LNCAP (cell line): ENCODE measurements around the gene CTNNBL1.

ENCODE experiments used
- TF ChIP-seq, protein P1 (sequence below): fragments of 450-650 bp; IDR thresholded peaks from 2 replicates; pipeline ENCODE4 v1.5.1; 2017; ENCODE audit warnings: mild to moderate bottlenecking

The CTNNBL1 gene

DNA sequence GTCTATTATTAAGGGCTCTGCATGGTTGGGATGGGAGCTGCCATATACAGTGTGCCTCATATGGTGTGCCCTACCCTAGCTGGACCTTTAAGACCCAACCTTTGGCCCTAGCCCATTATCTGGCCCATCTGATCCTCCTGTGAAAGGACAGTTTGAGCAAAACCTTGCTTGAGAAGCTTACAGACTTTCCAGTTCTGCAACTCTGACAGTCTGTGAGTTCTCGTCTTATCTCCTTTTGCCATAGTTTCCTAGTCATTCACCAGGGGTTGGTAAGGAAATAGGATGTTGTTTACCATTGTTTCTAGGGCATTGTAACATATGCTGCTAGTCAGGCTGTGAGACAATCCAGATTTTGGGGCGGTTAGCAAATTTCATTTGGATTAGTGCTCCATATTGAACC, 17.2 kb downstream of the CTNNBL1 start:
- TF ChIP-seq, protein P1, sequence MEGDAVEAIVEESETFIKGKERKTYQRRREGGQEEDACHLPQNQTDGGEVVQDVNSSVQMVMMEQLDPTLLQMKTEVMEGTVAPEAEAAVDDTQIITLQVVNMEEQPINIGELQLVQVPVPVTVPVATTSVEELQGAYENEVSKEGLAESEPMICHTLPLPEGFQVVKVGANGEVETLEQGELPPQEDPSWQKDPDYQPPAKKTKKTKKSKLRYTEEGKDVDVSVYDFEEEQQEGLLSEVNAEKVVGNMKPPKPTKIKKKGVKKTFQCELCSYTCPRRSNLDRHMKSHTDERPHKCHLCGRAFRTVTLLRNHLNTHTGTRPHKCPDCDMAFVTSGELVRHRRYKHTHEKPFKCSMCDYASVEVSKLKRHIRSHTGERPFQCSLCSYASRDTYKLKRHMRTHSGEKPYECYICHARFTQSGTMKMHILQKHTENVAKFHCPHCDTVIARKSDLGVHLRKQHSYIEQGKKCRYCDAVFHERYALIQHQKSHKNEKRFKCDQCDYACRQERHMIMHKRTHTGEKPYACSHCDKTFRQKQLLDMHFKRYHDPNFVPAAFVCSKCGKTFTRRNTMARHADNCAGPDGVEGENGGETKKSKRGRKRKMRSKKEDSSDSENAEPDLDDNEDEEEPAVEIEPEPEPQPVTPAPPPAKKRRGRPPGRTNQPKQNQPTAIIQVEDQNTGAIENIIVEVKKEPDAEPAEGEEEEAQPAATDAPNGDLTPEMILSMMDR = no peak

DNA sequence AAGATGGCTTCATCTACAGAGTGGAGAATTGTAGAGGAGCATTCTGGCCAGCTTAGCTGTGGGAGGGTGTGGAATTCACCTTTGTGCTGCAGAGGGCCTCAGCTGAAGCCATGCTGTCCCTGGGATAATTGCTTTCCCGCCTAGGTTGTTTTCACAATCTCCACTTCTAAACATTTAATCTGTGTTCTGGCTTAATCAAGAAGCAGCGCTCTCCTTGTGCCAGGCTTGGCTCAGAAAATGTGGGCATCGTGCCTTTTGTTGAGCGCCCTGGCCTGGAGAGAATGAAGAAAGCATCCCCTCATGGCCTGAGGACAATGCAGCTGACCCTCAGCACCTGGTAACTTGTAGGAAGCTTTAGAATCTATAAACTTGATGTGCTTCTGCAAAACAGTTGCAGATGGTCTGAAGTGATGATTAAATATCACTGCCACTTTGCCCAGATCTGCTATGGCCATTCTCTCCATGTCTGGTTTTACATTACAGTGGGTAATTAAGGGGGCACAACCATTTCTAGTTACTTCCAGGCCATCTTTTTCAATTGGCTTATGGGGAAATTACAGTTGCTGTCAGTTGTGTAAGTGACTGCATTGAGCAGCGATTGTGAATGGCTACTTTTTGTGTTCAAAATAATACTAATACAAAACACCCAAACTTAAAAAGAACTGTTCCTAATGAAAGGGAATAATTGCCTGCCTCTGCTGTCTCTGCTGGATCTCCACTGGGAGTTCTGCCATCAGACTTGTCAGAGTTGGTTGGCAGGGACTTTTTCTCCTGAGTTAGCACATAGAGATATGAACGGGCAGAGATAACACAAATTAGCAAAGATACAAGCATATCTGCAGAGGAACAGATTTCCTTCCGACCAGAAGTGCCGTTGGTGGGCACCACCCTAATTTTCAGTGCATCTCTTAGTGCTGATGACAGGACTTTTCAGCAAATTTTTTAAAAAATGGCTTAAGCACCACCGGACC, 18.4 kb downstream of the CTNNBL1 start:
- TF ChIP-seq, protein P1 = no peak

DNA sequence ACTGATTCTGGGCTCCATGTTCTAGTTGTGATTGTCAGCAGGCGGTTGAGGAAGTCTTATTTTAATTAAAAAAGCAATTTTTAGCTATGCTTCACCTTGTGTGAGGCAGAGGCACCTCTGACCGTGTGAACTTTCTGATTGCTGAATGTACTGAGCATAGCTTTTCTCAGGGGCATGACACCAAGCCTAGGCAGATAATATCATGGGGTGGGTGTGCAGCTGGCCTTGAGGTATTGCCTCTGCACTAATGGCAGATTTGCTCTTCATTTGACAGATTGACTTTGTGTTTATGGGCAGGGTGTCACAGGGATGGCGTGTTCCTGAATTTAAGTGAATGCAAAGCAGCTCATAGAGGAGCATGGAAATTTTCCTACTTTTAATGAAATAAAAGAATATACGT, 19.6 kb downstream of the CTNNBL1 start:
- TF ChIP-seq, protein P1 = no peak

DNA sequence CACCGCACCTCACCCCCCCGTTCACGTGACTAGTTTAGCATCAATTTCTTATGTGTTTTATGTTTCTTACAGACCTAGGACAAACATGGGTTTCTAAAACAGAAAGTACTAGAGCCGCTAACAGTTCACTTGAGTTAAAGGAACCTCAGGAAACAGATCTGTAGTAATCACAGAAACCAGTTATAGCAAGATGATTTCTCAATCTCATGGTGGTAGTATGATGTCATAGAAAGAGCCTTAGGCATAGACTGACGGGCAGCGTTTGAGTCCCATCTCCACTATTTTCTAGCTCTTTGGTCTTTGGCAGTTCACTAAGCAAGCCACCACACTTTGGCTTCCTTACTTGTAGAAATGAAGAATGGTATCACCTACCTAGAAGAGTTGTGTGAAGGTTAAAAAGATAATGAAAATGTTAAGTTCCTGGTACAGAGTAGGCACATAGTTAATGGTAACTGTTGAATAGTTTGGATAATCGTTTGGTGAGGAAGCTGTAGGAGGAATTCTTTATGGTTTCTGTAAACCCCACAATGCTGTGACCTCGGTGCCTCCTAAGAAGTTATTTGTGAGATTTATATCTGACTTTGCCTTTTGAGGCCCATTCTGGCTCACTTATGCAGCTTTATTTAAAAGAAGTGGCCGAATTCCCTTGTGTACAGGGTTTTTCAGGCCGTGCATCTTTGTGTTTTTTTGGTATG, 21.3 kb downstream of the CTNNBL1 start:
- TF ChIP-seq, protein P1 = no peak

DNA sequence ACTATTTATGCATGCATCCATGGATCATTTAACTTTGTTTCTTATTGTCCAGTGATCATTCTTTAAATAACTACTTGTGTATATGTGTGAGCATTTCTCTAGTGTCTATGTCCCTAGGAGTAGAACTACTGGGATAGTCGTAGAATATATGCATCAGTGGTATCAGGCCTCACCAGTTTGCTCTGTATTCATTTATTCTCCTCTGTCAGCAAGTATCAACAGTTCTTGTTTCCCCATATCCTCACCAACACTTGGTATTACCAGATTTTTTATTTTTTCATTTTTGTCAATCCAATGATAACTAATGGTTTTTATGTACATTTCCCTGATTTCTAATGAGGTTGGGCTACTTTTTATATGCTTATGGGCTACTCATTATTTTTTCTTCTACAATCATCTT, 27.9 kb downstream of the CTNNBL1 start:
- TF ChIP-seq, protein P1 = no peak

DNA sequence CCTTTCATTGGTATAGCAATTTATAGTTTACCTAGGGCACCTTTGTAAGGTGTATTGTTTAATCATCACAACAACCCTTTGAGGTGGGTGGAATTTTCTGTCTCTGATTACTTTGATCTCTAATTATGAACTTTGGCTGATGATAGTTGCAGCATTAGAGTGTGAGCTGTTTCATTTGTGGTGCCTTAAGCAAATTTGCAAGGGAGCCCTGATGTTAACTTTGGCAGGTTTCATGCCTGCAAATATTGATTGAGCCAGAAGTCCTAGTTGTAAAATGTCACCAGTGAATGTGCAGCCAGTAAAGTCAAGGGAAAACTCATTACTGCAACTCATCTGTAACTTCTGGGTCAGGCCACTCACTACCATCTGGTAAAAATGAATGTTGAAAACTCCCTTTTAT, 29.8 kb downstream of the CTNNBL1 start:
- TF ChIP-seq, protein P1 = no peak

DNA sequence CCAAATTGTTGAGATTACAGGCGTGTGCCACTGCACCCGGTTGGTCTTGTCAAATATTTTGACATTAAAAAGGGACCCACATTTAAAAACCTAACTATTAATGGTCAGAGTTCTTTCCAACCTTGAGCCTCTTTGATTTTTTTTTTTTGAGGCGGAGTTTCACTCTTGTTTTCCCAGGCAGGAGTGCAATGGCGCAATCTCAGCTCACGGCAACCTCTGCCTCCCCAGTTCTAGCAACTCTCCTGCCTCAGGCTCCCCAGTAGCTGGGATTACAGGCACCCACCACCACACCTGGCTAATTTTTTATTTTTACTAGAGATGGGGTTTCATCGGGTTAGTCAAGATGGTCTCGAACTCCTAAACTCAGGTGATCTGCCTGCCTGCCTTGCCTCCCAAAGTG, 31.3 kb downstream of the CTNNBL1 start:
- TF ChIP-seq, protein P1 = no peak
